AG04450 (cell line): ENCODE measurements around the gene IGF1. TPM values are rescaled to one million over a fixed set of nuclear protein-coding genes. Genes with fewer than 3 reads are reported as not detected.

Source experiments
- CTCF ChIA-PET: fragments of 300-600, 350-600 bp; formaldehyde crosslinking; extraction: SDS; loops from one replicate; lab custom pipeline; 2022; ENCODE audit warnings: antibody characterized with exemption, inconsistent platforms; lab: Charles Lee
- POLR2A ChIA-PET: fragments of 350-600 bp; formaldehyde crosslinking; extraction: SDS; loops from one replicate; lab custom pipeline; 2021; ENCODE audit warnings: antibody characterized with exemption, inconsistent platforms; lab: Yijun Ruan, JAX
- DNase-seq: peaks from one replicate; pipeline ENCODE4 v3.0.0-alpha.2; 2011; ENCODE audit warnings: low read depth, low spot score
- H3K27ac ChIP-seq: one replicate; pipeline ENCODE4 v1.5.1; 2012; ENCODE audit warnings: low read depth, low read length, control low read depth
- H3K27me3 ChIP-seq: one replicate; pipeline ENCODE4 v1.6.0; 2012; ENCODE audit warnings: low read length; ENCODE audit not compliant: control insufficient read depth, insufficient read depth
- H3K4me3 ChIP-seq: 2 replicates; pipeline ENCODE4 v1.5.1; 2011; ENCODE audit warnings: mild to moderate bottlenecking, low read depth, low read length, control low read depth
- H3K9me3 ChIP-seq: 2 replicates; pipeline ENCODE4 v1.5.1; 2012; ENCODE audit warnings: low read length; ENCODE audit not compliant: control insufficient read depth, insufficient read depth
- polyA plus RNA-seq: library from polyadenylated mRNA; depleted of rRNA; stranded (reverse); fragments of >200 nt; gene quantifications from 2 replicates; pipeline ENCODE4 v1.2.3, GENCODE V29; 2011
- TF ChIP-seq, protein P1 (sequence below): IDR thresholded peaks from 2 replicates; pipeline ENCODE4 v1.5.1; 2011; ENCODE audit warnings: low read depth, low read length, control low read depth, inconsistent platforms

The IGF1 gene
- polyA plus RNA-seq, 1 experiment = 0.01 TPM

DNA sequence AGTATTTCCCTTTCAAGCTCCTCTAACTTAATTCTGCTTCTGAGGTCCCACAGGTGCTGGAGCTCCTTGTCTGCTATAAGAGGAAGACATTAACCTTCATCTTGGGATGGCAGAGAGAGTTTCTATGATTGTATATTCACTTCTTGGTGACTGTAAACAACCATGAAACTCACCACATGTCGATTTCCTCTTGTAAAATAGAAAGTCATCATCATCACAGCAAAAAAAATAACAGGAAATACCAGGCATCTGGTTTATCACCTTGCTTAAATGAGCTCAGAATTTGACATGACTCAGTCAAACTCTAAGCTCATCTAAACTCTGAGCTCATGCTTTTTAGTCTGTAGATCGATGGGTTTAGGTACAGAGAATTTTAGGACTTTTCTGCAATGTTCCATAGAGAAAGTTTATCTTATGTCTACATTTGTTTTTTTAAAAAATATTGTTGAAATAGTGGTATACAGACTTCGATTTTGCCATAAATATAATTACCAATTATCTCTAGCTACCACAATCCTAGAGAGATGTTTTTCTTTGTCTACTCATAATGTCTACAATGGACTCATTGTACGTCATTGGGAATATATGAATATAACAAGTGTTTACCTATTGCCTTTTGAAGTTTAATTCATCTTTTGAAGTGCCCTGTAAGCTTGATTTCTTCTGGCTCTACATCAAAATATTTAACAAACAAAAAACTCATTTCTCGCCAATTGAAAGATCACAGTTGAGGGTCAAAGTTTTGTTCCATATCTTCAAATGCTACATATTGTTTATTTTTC lies 58.4 kb downstream of the IGF1 start:
- no peak overlapping the region for H3K27ac ChIP-seq
- no peak for DNase-seq
- ChIA-PET CTCF (interaction anchor here (0.6 kb wide), 1 partner anchor 63 kb away, joined by 5 read pairs; no protein-coding TSS in a partner anchor), POLR2A (no interaction called here)
- no peaks in the 10 kb centered on the region for H3K9me3 ChIP-seq
- no peak overlapping the region for H3K4me3 ChIP-seq
- no peaks in the 10 kb centered on the region for H3K27me3 ChIP-seq
- TF ChIP-seq, protein P1, sequence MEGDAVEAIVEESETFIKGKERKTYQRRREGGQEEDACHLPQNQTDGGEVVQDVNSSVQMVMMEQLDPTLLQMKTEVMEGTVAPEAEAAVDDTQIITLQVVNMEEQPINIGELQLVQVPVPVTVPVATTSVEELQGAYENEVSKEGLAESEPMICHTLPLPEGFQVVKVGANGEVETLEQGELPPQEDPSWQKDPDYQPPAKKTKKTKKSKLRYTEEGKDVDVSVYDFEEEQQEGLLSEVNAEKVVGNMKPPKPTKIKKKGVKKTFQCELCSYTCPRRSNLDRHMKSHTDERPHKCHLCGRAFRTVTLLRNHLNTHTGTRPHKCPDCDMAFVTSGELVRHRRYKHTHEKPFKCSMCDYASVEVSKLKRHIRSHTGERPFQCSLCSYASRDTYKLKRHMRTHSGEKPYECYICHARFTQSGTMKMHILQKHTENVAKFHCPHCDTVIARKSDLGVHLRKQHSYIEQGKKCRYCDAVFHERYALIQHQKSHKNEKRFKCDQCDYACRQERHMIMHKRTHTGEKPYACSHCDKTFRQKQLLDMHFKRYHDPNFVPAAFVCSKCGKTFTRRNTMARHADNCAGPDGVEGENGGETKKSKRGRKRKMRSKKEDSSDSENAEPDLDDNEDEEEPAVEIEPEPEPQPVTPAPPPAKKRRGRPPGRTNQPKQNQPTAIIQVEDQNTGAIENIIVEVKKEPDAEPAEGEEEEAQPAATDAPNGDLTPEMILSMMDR = no peak

DNA sequence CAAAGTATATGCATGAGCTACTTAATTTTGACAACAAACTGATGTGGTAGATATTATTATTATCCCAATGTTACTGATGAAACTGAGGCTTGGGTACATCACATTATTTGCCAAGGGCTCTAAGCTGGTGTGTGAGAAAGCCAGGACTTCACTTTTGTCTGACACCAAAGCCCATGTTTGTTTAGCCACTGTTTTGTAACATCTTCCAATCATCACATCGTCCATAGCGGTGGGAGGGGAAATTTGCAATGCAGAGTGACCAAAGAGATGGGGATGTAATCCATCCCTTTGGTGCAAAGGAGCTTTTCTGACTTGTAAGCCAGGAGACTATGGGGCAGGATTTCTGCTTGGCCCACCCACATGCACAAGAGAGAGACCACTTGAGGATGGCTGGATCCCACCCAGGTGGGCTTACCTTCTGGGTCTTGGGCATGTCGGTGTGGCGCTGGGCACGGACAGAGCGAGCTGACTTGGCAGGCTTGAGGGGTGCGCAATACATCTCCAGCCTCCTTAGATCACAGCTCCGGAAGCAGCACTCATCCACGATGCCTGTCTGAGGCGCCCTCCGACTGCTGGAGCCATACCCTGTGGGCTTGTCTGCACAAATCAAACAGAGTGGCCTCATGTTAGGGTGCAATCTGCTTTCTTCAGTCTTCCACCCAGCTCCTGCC lies 61.1 kb downstream of the IGF1 start:
- TF ChIP-seq, protein P1 = no peak
- no peaks in the 10 kb centered on the region for H3K27me3 ChIP-seq
- no peak for DNase-seq
- ChIA-PET CTCF (no interaction called here), POLR2A (no interaction called here)
- H3K4me3 ChIP-seq = no peak overlapping the region
- no peak overlapping the region for H3K27ac ChIP-seq
- H3K9me3 ChIP-seq = no peaks in the 10 kb centered on the region

DNA sequence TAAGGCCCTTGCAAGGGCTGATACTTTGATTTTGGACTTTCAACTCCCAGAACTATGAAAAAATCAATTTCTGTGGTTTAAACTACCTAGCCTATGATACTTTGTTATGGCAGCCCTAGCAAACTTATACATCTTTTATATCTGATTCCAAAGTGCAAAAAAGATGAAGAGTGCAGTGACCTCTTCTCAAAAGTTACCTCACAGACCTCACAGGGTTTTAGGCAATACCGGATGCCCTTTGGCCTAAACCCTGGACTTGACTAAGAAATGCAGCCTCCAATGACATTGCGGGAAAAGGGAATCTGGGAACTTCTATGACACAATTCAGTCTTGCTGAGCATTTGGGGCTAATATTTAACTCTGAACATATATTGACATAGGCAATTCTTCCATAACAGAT lies 63.3 kb downstream of the IGF1 start:
- CTCF ChIA-PET = no interaction called here
- Histone ChIP-seq H3K9me3 (no peaks in the 10 kb centered on the region), H3K27ac (no peak overlapping the region), H3K4me3 (no peak overlapping the region), H3K27me3 (no peaks in the 10 kb centered on the region)
- POLR2A ChIA-PET = no interaction called here
- TF ChIP-seq, protein P1 = no peak
- no peak for DNase-seq

DNA sequence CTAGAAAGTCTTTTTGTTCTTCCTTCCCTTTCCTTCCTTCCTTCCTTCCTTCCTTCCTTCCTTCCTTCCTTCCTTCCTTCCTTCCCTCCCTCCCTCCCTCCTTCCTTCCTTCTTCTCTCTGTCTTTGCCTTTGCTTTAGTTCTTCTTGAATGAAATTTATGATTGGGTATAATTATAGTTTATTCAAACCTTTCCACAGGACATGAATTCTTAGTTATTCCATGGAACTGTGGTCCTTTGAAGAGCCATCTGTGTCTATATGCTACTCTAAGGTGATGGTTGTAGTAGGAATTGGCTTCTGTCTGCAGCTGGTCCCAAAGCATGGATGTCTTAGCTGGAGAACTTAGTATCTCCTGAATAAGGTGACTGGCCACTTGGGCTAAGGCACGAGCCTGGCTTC lies 64.8 kb downstream of the IGF1 start:
- Histone ChIP-seq H3K27ac (no peak overlapping the region), H3K4me3 (no peak overlapping the region), H3K27me3 (no peaks in the 10 kb centered on the region), H3K9me3 (no peaks in the 10 kb centered on the region)
- ChIA-PET POLR2A (no interaction called here), CTCF (no interaction called here)
- DNase-seq = no peak
- TF ChIP-seq, protein P1 = no peak

DNA sequence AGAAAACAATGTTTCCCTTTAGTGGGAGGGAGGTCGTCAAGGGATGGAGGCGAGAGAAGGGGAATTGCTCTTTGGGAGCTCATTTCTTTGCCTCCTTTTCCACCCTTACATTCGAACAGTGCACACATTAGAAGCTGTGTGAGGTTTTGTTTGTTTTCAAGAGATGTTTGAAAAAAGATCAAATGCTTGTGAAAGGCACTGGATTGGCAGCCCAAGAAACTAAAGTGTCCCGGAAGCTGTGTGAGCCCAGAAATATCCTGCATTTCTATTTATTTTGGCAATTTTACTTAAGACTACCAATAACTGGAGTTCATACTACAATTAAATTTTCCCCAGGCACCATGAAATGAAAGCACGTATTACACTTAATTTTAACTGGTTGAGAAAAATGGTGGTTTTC lies 67.0 kb downstream of the IGF1 start:
- DNase-seq = no peak
- ChIA-PET POLR2A (no interaction called here), CTCF (no interaction called here)
- no peaks in the 10 kb centered on the region for H3K9me3 ChIP-seq
- no peak overlapping the region for H3K27ac ChIP-seq
- H3K27me3 ChIP-seq = no peaks in the 10 kb centered on the region
- TF ChIP-seq, protein P1 = no peak
- H3K4me3 ChIP-seq = no peak overlapping the region
